ENCODE results near the gene PSMA5. TPM values are rescaled to one million over a fixed set of nuclear protein-coding genes. Genes with fewer than 3 reads are reported as not detected.
"Not testable (repeated sequence)": the region's sequence is repeated elsewhere in the genome, so short reads cannot be mapped to it uniquely, and the experiment has no call there.

Gene PSMA5
- total and polyA plus RNA-seq, 10 of the 15 experiments (the other 5 are each of a cell fraction or from before 2014, with no cell fraction given): 58.7 to 271 (median 187) TPM

GRCh38 chr1:109474697-109475096 lies 48.4 kb upstream of the PSMA5 start:
- POLR2A ChIA-PET: no interaction called here

GRCh38 chr1:109473284-109474057 lies 47.2 kb upstream of the PSMA5 start:
- H3K4me1 ChIP-seq (ENCODE audit: control insufficient read depth, insufficient read depth, low read length); H3K9me3 ChIP-seq (replicated peaks; ENCODE audit: control insufficient read depth, insufficient read depth, low read length); SMC1A ChIA-PET (ENCODE audit: uncharacterized antibody, unreplicated experiment); H4K20me1 ChIP-seq (ENCODE audit: control insufficient read depth, insufficient read depth); DNase-seq (ENCODE audit: low read depth, low spot score); RAD21 ChIA-PET (ENCODE audit: unreplicated experiment); H2AFZ ChIP-seq (ENCODE audit: control insufficient read depth, low read depth, low read length); in situ Hi-C loops (cut with MboI); FAIRE-seq; H3K36me3 ChIP-seq (ENCODE audit: control insufficient read depth in 2 of 2, insufficient read depth in 2 of 2, low read length in 1 of 2); BruUV-seq (replicated peaks); H3K79me2 ChIP-seq (ENCODE audit: control insufficient read depth, insufficient read depth, low read length); H3K4me3 ChIP-seq; ATAC-seq; H3K27ac ChIP-seq (ENCODE audit: control insufficient read depth, insufficient read depth); H3K27me3 ChIP-seq (replicated peaks in 1 of 2; ENCODE audit: control insufficient read depth in 2 of 2, insufficient read depth in 2 of 2, low read length in 1 of 2); H3K4me2 ChIP-seq (ENCODE audit: control insufficient read depth, insufficient read depth); H3K9ac ChIP-seq (ENCODE audit: control insufficient read depth, insufficient read depth, low read length); intact Hi-C loops (cut with micrococcal nuclease; ENCODE audit: unreplicated experiment); POLR2A ChIA-PET: not testable (repeated sequence)
- 41% methylated on average over 12 of the region's 12 CpGs for WGBS (ENCODE audit: insufficient coverage, insufficient replicate concordance, low lambda C conversion rate, missing lambda C conversion rate)
- CTCF ChIA-PET: interaction anchor here (1.1 kb wide), 1 partner anchor 59 kb away, joined by 4 read pairs; no protein-coding TSS in a partner anchor

More at GRCh38 chr1:109474697-109475096, 48.4 kb upstream of the PSMA5 start:
- Histone ChIP-seq H3K9ac (ENCODE audit: control insufficient read depth, insufficient read depth, low read length) (no peak overlapping the region), H3K36me3 (ENCODE audit: control insufficient read depth in 2 of 2, insufficient read depth in 2 of 2, low read length in 1 of 2) (no peaks in the 10 kb centered on the region), H3K4me1 (ENCODE audit: control insufficient read depth, insufficient read depth, low read length) (no peaks in the 10 kb centered on the region; the same call in 1 of the 2 replicates), H3K27ac (ENCODE audit: control insufficient read depth, insufficient read depth) (no peak overlapping the region), H2AFZ (ENCODE audit: control insufficient read depth, low read depth, low read length) (no peak overlapping the region), H4K20me1 (ENCODE audit: control insufficient read depth, insufficient read depth) (no peaks in the 10 kb centered on the region), H3K27me3 (replicated peaks in 1 of 2; ENCODE audit: control insufficient read depth in 2 of 2, insufficient read depth in 2 of 2, low read length in 1 of 2) (peaks cover 0 to 4% of the 10 kb centered on the region in 2 experiments; a peak in 3 of 4 replicates), H3K9me3 (replicated peaks; ENCODE audit: control insufficient read depth, insufficient read depth, low read length) (no peaks in the 10 kb centered on the region), H3K4me2 (ENCODE audit: control insufficient read depth, insufficient read depth) (no peak overlapping the region), H3K79me2 (ENCODE audit: control insufficient read depth, insufficient read depth, low read length) (no peaks in the 10 kb centered on the region), H3K4me3 (no peak overlapping the region)
- RAD21 ChIA-PET (ENCODE audit: unreplicated experiment): no interaction called here
- DNase-seq (ENCODE audit: low read depth, low spot score): no peak
- SMC1A ChIA-PET (ENCODE audit: uncharacterized antibody, unreplicated experiment): no interaction called here
- no peak for FAIRE-seq
- no peak for TF ChIP-seq ZBTB4 (CRISPR knock-in tag; IDR thresholded peaks at IDR 0.05)
- no peak for TF ChIP-seq CEBPB (IDR thresholded peaks at IDR 0.05; ENCODE audit: borderline replicate concordance in 1 of 2, low read depth in 2 of 2, low read length in 2 of 2)
- no peak for TF ChIP-seq PAX8 (IDR thresholded peaks at IDR 0.05)
- TF ChIP-seq EED (IDR thresholded peaks at IDR 0.05; ENCODE audit: low read depth): no peak
- no peak for TF ChIP-seq ZNF274 (IDR thresholded peaks at IDR 0.05; ENCODE audit: insufficient read depth, insufficient read length)
- no peak for TF ChIP-seq TARDBP (IDR thresholded peaks at IDR 0.05; ENCODE audit: borderline replicate concordance)
- no peak for TF ChIP-seq CHD2 (IDR thresholded peaks at IDR 0.05; ENCODE audit: borderline replicate concordance, low read depth, low read length)
- no peak for TF ChIP-seq WRNIP1 (IDR thresholded peaks at IDR 0.05; ENCODE audit: borderline replicate concordance, low read depth, low read length)
- TF ChIP-seq ETV6 (conservative IDR thresholded peaks at IDR 0.05 in 1 of 2, IDR thresholded peaks at IDR 0.05 in 1 of 2; ENCODE audit: borderline replicate concordance in 1 of 2, low read depth in 1 of 2): no peak
- no peak for TF ChIP-seq SUPT20H (IDR thresholded peaks at IDR 0.05; ENCODE audit: borderline replicate concordance, control insufficient read depth, low read depth, low read length)
- TF ChIP-seq SUZ12 (IDR thresholded peaks at IDR 0.05; ENCODE audit: unreplicated experiment): no peak
- TF ChIP-seq RB1 (IDR thresholded peaks at IDR 0.05; ENCODE audit: borderline replicate concordance): no peak
- no peak for ATAC-seq
- CTCF ChIA-PET: interaction anchor here (0.6 kb wide), 1 partner anchor 20 kb away, joined by 3 read pairs; no protein-coding TSS in a partner anchor
- WGBS (ENCODE audit: insufficient coverage, insufficient replicate concordance, low lambda C conversion rate, missing lambda C conversion rate): 0% methylated on average over 1 of the region's 1 CpG
- intact Hi-C loops (cut with micrococcal nuclease; ENCODE audit: unreplicated experiment): no loop called here
- in situ Hi-C loops (cut with MboI): no loop called here
- no TSS peak for BruUV-seq (replicated peaks)
